Gastrocnemius medialis (tissue), 4 donors: ENCODE measurements around the gene PKLR. TPM values are rescaled to one million over a fixed set of nuclear protein-coding genes. Genes with fewer than 3 reads are reported as not detected.
"Not testable (repeated sequence)": the region's sequence is repeated elsewhere in the genome, so short reads cannot be mapped to it uniquely, and the experiment has no call there.

ENCODE experiments used
- ATAC-seq, 2 donors: fragments of 150-250 bp; one replicate each; pipeline ENCODE4 v1.9.1; 2016
- DNase-seq, 2 donors: peaks; one replicate each; pipeline ENCODE4 v3.0.0-alpha.2; 2019
- H3K27ac ChIP-seq, 4 donors: fragments of 200-600 bp; sonication (generic); 1 replicate in 1 of 4; 2 replicates in 3 of 4; pipeline ENCODE4 v1.5.1; 2016 to 2018; ENCODE audit warnings: mild to moderate bottlenecking in 2 of 4, moderate library complexity in 1 of 4
- H3K27me3 ChIP-seq, 3 donors: fragments of 200-600 bp; sonication (generic) in 2 of 3; 1 replicate in 1 of 3; 2 replicates in 2 of 3; pipeline versions ENCODE4 v1.5.1 to v1.6.0; 2016 to 2019; ENCODE audit warnings: mild to moderate bottlenecking in 1 of 3, moderate library complexity in 1 of 3
- H3K36me3 ChIP-seq, 2 donors: fragments of 200-600 bp; sonication (generic) in 1 of 2; one replicate each; pipeline ENCODE4 v1.5.1; 2017 to 2018
- H3K4me1 ChIP-seq, 2 donors: fragments of 200-600 bp; sonication (generic) in 1 of 2; one replicate each; pipeline ENCODE4 v1.5.1; 2016 to 2017; ENCODE audit warnings: mild to moderate bottlenecking in 2 of 2
- H3K4me3 ChIP-seq, 4 donors: fragments of 200-600 bp; sonication (generic) in 3 of 4; 1 replicate in 1 of 4; 2 replicates in 3 of 4; pipeline ENCODE4 v1.5.1; 2016 to 2019; ENCODE audit warnings: mild to moderate bottlenecking in 2 of 4
- H3K9me3 ChIP-seq, 3 donors: fragments of 200-600 bp; sonication (generic) in 2 of 3; 1 replicate in 1 of 3; 2 replicates in 2 of 3; pipeline ENCODE4 v1.5.1; 2016 to 2019
- CTCF ChIP-seq, 5 experiments: fragments of 450-650 bp in 3 of 5; fragments of 200-600 bp in 2 of 5; sonication (generic) in 2 of 5; IDR thresholded peaks in 4 of 5; conservative IDR thresholded peaks in 1 of 5; 1 replicate in 4 of 5; 2 replicates in 1 of 5; pipeline ENCODE4 v1.5.1; 2016 to 2019; ENCODE audit warnings: antibody characterized with exemption in 5 of 5, mild to moderate bottlenecking in 3 of 5, moderate library complexity in 3 of 5
- POLR2A ChIP-seq, 2 donors: fragments of 450-650 bp; IDR thresholded peaks; one replicate each; pipeline ENCODE4 v1.6.1; 2017; ENCODE audit warnings: antibody characterized with exemption in 2 of 2, mild to moderate bottlenecking in 2 of 2, moderate library complexity in 2 of 2
- in situ Hi-C, 4 donors: fragments of 200-750 bp; cut with MboI; loops; one replicate each; pipeline versions ENCODE4 v1.15.0 to v1.8.0; 2017; ENCODE audit warnings: low sequenced_read_pairs in 4 of 4
- intact Hi-C: fragments of 100-400 bp; cut with DNase I; formaldehyde crosslinking; loops from one replicate; pipeline ENCODE4 v1.15.1; 2023; ENCODE audit warnings: low total_unique reads
- total RNA-seq, 4 donors: library from RNA; depleted of rRNA; stranded (reverse); fragments of >200 nt; gene quantifications; one replicate each; pipeline versions ENCODE4 v1.1.0 to v1.2.3, GENCODE V29; 2016

Gene PKLR
- total RNA-seq, 4 donors from 2014 or later = not detected

- Histone ChIP-seq H3K36me3 (peaks cover 0 to 22% of the 10 kb centered on the region in 2 donors), H3K4me3 (peak overlapping the region in 1 of 4 donors; percentile 16), H3K27me3 (no peaks in the 10 kb centered on the region), H3K9me3 (no peaks in the 10 kb centered on the region), H3K27ac (peak overlapping the region in 2 of 4 donors; percentile 36 to 43), H3K4me1 (peaks cover 13 to 27% of the 10 kb centered on the region in 2 donors)
- TF ChIP-seq CTCF (IDR thresholded peaks at IDR 0.05 in 4 of 5, conservative IDR thresholded peaks at IDR 0.05 in 1 of 5) (peak; percentile 98 to 100 (median 99)), POLR2A (IDR thresholded peaks at IDR 0.05) (no peak)
- peak; percentile 81 to 88 for DNase-seq
- ATAC-seq = peak; percentile 69 to 82
- intact Hi-C loops (loop anchor here (1.0 kb wide), 2 partner anchors 73 to 341 kb away; no protein-coding TSS in a partner anchor), in situ Hi-C loops (loop anchor here in 1 of 4 donors (10.0 kb wide), 1 partner anchor 64 kb away; no protein-coding TSS in a partner anchor)
Measured at GRCh38 chr1:155250633-155251449, 50.4 kb downstream of the PKLR start.

GRCh38 chr1:155250246-155250632 lies 51.0 kb downstream of the PKLR start:
- ATAC-seq (no peak), DNase-seq (no peak)
- no peak for TF ChIP-seq CTCF (IDR thresholded peaks at IDR 0.05 in 4 of 5, conservative IDR thresholded peaks at IDR 0.05 in 1 of 5)
- TF ChIP-seq POLR2A (IDR thresholded peaks at IDR 0.05) = no peak
- Histone ChIP-seq H3K27ac (peak overlapping the region in 1 of 4 donors; percentile 43), H3K4me3 (peak overlapping the region in 1 of 4 donors; percentile 16), H3K27me3 (no peaks in the 10 kb centered on the region), H3K9me3 (no peaks in the 10 kb centered on the region), H3K36me3 (peaks cover 0 to 22% of the 10 kb centered on the region in 2 donors), H3K4me1 (peaks cover 12 to 26% of the 10 kb centered on the region in 2 donors)
- intact Hi-C loops (loop anchor here (1.0 kb wide), 2 partner anchors 74 to 342 kb away; no protein-coding TSS in a partner anchor), in situ Hi-C loops (loop anchor here in 1 of 4 donors (10.0 kb wide), 1 partner anchor 65 kb away; no protein-coding TSS in a partner anchor)

GRCh38 chr1:155247667-155248553 lies 53.3 kb downstream of the PKLR start:
- Histone ChIP-seq H3K36me3 (peaks cover 0 to 22% of the 10 kb centered on the region in 2 donors), H3K27ac (no peak overlapping the region), H3K9me3 (no peaks in the 10 kb centered on the region), H3K4me3 (no peak overlapping the region), H3K4me1 (peaks cover 17 to 21% of the 10 kb centered on the region in 2 donors), H3K27me3 (no peaks in the 10 kb centered on the region)
- TF ChIP-seq POLR2A (IDR thresholded peaks at IDR 0.05) = no peak
- TF ChIP-seq CTCF (IDR thresholded peaks at IDR 0.05 in 4 of 5, conservative IDR thresholded peaks at IDR 0.05 in 1 of 5) = no peak
- intact Hi-C loops = no loop called here
- DNase-seq (no peak), ATAC-seq (no peak)
- in situ Hi-C loops = loop anchor here in 1 of 4 donors (5.0 kb wide), 1 partner anchor 34 kb away; no protein-coding TSS in a partner anchor

GRCh38 chr1:155246796-155247195 lies 54.4 kb downstream of the PKLR start:
- H3K27ac ChIP-seq, H3K4me3 ChIP-seq, intact Hi-C loops, ATAC-seq, H3K9me3 ChIP-seq, DNase-seq, H3K27me3 ChIP-seq: not testable (repeated sequence)
- in situ Hi-C loops = loop anchor here in 1 of 4 donors (5.0 kb wide), 1 partner anchor 36 kb away; no protein-coding TSS in a partner anchor
- Histone ChIP-seq H3K36me3 (peaks cover 0 to 22% of the 10 kb centered on the region in 2 donors), H3K4me1 (peaks cover 18 to 21% of the 10 kb centered on the region in 2 donors)
